ENCODE results near the gene FTH1.

FTH1 gene

DNA sequence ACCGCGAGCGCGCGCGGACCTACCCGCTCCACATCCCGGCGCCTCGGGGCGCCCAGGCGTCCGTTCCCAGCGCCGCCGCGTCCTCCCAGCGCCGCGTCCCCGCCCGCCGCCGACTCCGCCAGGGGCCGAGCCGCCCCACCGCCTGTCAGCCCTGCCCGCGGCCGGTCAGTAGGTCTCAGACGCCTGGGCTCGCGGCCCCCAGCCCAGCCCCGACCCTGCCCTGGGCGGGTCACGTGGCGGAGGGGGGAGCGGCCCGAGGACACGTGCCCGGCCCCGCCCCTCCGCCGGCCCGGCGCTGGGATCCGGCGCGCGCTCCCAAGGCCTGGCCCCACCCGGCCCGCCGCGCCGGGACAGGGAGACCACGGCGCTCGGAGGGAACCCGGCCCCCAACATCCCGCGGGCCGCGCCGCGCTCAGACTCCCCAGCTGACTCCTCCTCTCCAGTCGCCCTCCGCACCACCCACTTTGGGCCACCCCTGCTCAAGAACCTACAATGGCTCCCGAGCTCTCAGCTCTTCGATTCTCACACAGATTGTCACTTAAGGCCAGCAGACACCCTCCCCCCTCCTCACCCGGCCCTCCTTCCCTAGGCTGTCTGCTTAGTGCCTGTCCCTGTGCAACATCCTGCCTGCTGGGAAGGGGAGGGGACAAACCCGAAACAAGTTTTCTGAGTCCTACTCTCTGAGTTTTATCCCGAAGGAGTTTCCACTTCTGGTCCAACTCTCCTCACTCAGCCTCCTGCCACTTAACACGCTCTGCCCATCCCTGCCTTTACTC is 49.9 kb downstream of the FTH1 start, which contains the start of gene RAB3IL1:
RAB3IL1 (minus strand) TSS at position 233 of the 776 bp plus-strand sequence; CDS start at position 34, 199 bp downstream.
- no peak for DNase-seq (ENCODE audit: low read depth, low spot score)

DNA sequence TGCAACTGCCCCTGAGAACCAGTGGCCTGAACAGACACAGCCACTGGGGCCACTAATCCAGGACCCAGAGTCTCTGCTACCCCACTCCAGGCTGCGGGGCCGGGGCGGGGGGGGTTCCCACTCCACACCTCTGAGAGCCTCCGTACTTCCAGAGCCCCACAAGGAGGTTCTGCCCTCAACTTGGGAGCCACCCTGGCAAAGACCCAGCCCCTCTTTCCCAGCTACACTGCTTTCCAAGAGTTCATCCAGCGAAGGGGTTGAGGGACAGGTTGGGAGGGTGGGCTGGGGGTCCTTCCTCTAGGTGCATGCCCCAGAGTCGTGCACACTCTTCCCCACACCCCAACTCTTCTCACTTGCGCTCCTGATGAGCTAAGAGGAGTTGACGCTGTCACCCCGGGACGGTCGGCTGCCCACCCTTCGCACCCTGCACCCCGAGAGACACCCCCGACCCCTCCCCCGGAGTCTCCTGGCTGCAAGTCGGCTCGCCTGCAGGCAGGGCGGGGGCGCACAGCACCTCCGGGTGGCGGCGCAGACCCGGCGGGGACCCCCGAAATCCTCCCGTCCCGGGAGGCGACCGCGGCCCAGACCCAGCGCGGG is 50.6 kb downstream of the FTH1 start:
- no peak for DNase-seq (ENCODE audit: low read depth, low spot score)

DNA sequence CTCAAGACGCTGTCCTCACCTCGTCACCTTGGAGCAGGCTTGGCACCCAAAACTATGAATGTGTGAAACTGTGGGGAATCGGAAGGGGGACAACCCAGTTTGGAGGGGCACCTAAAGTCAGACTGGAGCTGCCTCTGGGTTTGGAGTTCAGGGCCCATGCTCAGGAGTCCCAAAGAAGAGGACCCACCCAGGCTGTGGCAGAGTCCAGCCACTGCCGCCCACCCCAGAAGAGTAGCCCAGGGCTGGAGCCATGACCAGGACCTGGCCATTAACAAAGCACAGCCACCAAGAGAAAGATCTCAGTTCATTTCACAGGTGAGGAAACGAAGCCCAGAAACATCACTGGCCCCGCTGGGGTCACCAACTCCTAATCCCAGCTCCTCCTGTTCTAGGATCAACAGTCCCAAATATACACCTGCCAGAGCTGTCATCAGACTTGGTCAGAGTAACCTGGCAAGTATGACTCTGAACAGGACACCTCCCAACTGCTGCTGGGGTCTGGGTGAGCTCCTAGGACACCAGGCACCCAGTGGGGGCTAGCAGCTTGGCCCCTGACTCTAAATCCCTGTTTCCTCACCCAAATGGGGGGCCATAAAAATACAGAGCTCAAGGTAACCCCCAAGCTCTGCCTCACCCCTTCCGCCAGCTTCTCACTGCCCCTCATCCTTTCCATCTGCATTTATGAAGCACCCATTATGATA is 52.8 kb downstream of the FTH1 start:
- no peak for DNase-seq (ENCODE audit: low read depth, low spot score)

Measured in iPS DF 19.7 (cell line).